Measurements from ENCODE around the gene ULBP3. TPM values are rescaled to one million over a fixed set of nuclear protein-coding genes. Genes with fewer than 3 reads are reported as not detected.
"Not testable (repeated sequence)": the region's sequence is repeated elsewhere in the genome, so short reads cannot be mapped to it uniquely, and the experiment has no call there.

Gene ULBP3
- total and polyA plus RNA-seq, 2 donors, result 0.48 to 1.1 TPM

- H3K36me3 ChIP-seq (ENCODE audit: control insufficient read depth in 2 of 2, insufficient read depth in 2 of 2, low read length in 1 of 2), result no peaks in the 10 kb centered on the region
- DNase-seq (ENCODE audit: low read depth in 6 of 9, low spot score in 9 of 9), result no peak
- 89% methylated on average over 8 of the region's 8 CpGs for WGBS
- no peak overlapping the region for H3K27ac ChIP-seq (ENCODE audit: low read depth in 1 of 2, low read length in 1 of 2)
- H3K4me1 ChIP-seq (ENCODE audit: control insufficient read depth in 2 of 2, insufficient read depth in 2 of 2, low read length in 2 of 2), result peaks cover 0 to 7% of the 10 kb centered on the region in 2 donors
- no peaks in the 10 kb centered on the region for H3K9me3 ChIP-seq (ENCODE audit: control insufficient read depth in 2 of 2, insufficient read depth in 1 of 2, low read length in 1 of 2)
- H3K27me3 ChIP-seq (ENCODE audit: control insufficient read depth in 2 of 2, insufficient read depth in 1 of 2, low read length in 1 of 2), result peaks cover 28 to 82% of the 10 kb centered on the region in 2 donors
- no peak overlapping the region for H3K4me3 ChIP-seq (ENCODE audit: low read length in 2 of 2)
Measured at GRCh38 chr6:150028799-150029198, 40.1 kb downstream of the ULBP3 start.

GRCh38 chr6:150027806-150028565 lies 40.9 kb downstream of the ULBP3 start:
- H3K36me3 ChIP-seq (ENCODE audit: control insufficient read depth in 2 of 2, insufficient read depth in 2 of 2, low read length in 1 of 2), result no peaks in the 10 kb centered on the region
- no peaks in the 10 kb centered on the region for H3K9me3 ChIP-seq (ENCODE audit: control insufficient read depth in 2 of 2, insufficient read depth in 1 of 2, low read length in 1 of 2)
- H3K27me3 ChIP-seq (ENCODE audit: control insufficient read depth in 2 of 2, insufficient read depth in 1 of 2, low read length in 1 of 2), result peaks cover 28 to 77% of the 10 kb centered on the region in 2 donors
- peaks cover 0 to 7% of the 10 kb centered on the region in 2 donors for H3K4me1 ChIP-seq (ENCODE audit: control insufficient read depth in 2 of 2, insufficient read depth in 2 of 2, low read length in 2 of 2)
- no peak overlapping the region for H3K4me3 ChIP-seq (ENCODE audit: low read length in 2 of 2)
- DNase-seq (ENCODE audit: low read depth in 6 of 9, low spot score in 9 of 9), result no peak
- 91% methylated on average over 6 of the region's 6 CpGs for WGBS
- H3K27ac ChIP-seq (ENCODE audit: low read depth in 1 of 2, low read length in 1 of 2), result no peak overlapping the region

GRCh38 chr6:150026976-150027805 lies 41.7 kb downstream of the ULBP3 start:
- 92% methylated on average over 9 of the region's 9 CpGs for WGBS
- Histone ChIP-seq H3K4me1 (ENCODE audit: control insufficient read depth in 2 of 2, insufficient read depth in 2 of 2, low read length in 2 of 2) (peaks cover 0 to 7% of the 10 kb centered on the region in 2 donors), H3K9me3 (ENCODE audit: control insufficient read depth in 2 of 2, insufficient read depth in 1 of 2, low read length in 1 of 2) (no peaks in the 10 kb centered on the region), H3K27me3 (ENCODE audit: control insufficient read depth in 2 of 2, insufficient read depth in 1 of 2, low read length in 1 of 2) (peaks cover 28 to 72% of the 10 kb centered on the region in 2 donors), H3K36me3 (ENCODE audit: control insufficient read depth in 2 of 2, insufficient read depth in 2 of 2, low read length in 1 of 2) (no peaks in the 10 kb centered on the region), H3K27ac (ENCODE audit: low read depth in 1 of 2, low read length in 1 of 2) (no peak overlapping the region), H3K4me3 (ENCODE audit: low read length in 2 of 2) (no peak overlapping the region)
- DNase-seq (ENCODE audit: low read depth in 6 of 9, low spot score in 9 of 9), result no peak

GRCh38 chr6:150025201-150025917 lies 43.6 kb downstream of the ULBP3 start, which contains the start of gene RAET1L:
RAET1L (minus strand) TSS chr6:150025532; CDS start chr6:150025471, 61 bp downstream.
- Histone ChIP-seq H3K27ac (ENCODE audit: low read depth in 1 of 2, low read length in 1 of 2) (no peak within 1 kb of the TSS), H3K4me3 (ENCODE audit: low read length in 2 of 2) (no peak within 1 kb of the TSS), H3K4me1 (ENCODE audit: control insufficient read depth in 2 of 2, insufficient read depth in 2 of 2, low read length in 2 of 2) (peaks cover 0 to 7% of the 10 kb centered on the region in 2 donors), H3K9me3 (ENCODE audit: control insufficient read depth in 2 of 2, insufficient read depth in 1 of 2, low read length in 1 of 2) (no peaks in the 10 kb centered on the region), H3K27me3 (ENCODE audit: control insufficient read depth in 2 of 2, insufficient read depth in 1 of 2, low read length in 1 of 2) (peaks cover 28 to 64% of the 10 kb centered on the region in 2 donors), H3K36me3 (ENCODE audit: control insufficient read depth in 2 of 2, insufficient read depth in 2 of 2, low read length in 1 of 2) (no peaks in the 10 kb centered on the region)
- WGBS, result 9% methylated on average over 36 of the region's 36 CpGs
- no peak for DNase-seq (ENCODE audit: low read depth in 6 of 9, low spot score in 9 of 9)

GRCh38 chr6:150024646-150025155 lies 44.2 kb downstream of the ULBP3 start:
- 61% methylated on average over 11 of the region's 11 CpGs for WGBS
- Histone ChIP-seq H3K27ac (ENCODE audit: low read depth in 1 of 2, low read length in 1 of 2) (no peak overlapping the region), H3K4me1 (ENCODE audit: control insufficient read depth in 2 of 2, insufficient read depth in 2 of 2, low read length in 2 of 2) (peaks cover 0 to 7% of the 10 kb centered on the region in 2 donors), H3K27me3 (ENCODE audit: control insufficient read depth in 2 of 2, insufficient read depth in 1 of 2, low read length in 1 of 2) (peaks cover 28 to 63% of the 10 kb centered on the region in 2 donors), H3K4me3 (ENCODE audit: low read length in 2 of 2) (no peak overlapping the region), H3K36me3 (ENCODE audit: control insufficient read depth in 2 of 2, insufficient read depth in 2 of 2, low read length in 1 of 2) (no peaks in the 10 kb centered on the region), H3K9me3 (ENCODE audit: control insufficient read depth in 2 of 2, insufficient read depth in 1 of 2, low read length in 1 of 2) (no peaks in the 10 kb centered on the region)
- no peak for DNase-seq (ENCODE audit: low read depth in 6 of 9, low spot score in 9 of 9)

GRCh38 chr6:150024021-150024420 lies 44.9 kb downstream of the ULBP3 start:
- H3K27me3 ChIP-seq (ENCODE audit: control insufficient read depth in 2 of 2, insufficient read depth in 1 of 2, low read length in 1 of 2), result peaks cover 28 to 60% of the 10 kb centered on the region in 2 donors
- not testable (repeated sequence) for H3K36me3 ChIP-seq (ENCODE audit: control insufficient read depth in 2 of 2, insufficient read depth in 2 of 2, low read length in 1 of 2); H3K4me3 ChIP-seq (ENCODE audit: low read length in 2 of 2); H3K9me3 ChIP-seq (ENCODE audit: control insufficient read depth in 2 of 2, insufficient read depth in 1 of 2, low read length in 1 of 2); DNase-seq (ENCODE audit: low read depth in 6 of 9, low spot score in 9 of 9); H3K27ac ChIP-seq (ENCODE audit: low read depth in 1 of 2, low read length in 1 of 2); H3K4me1 ChIP-seq (ENCODE audit: control insufficient read depth in 2 of 2, insufficient read depth in 2 of 2, low read length in 2 of 2)
- WGBS, result 88% methylated on average over 2 of the region's 2 CpGs

GRCh38 chr6:150021870-150022269 lies 47.1 kb downstream of the ULBP3 start:
- not testable (repeated sequence) for DNase-seq (ENCODE audit: low read depth in 6 of 9, low spot score in 9 of 9); H3K9me3 ChIP-seq (ENCODE audit: control insufficient read depth in 2 of 2, insufficient read depth in 1 of 2, low read length in 1 of 2); H3K36me3 ChIP-seq (ENCODE audit: control insufficient read depth in 2 of 2, insufficient read depth in 2 of 2, low read length in 1 of 2); H3K4me3 ChIP-seq (ENCODE audit: low read length in 2 of 2); H3K4me1 ChIP-seq (ENCODE audit: control insufficient read depth in 2 of 2, insufficient read depth in 2 of 2, low read length in 2 of 2); H3K27ac ChIP-seq (ENCODE audit: low read depth in 1 of 2, low read length in 1 of 2)
- peaks cover 24 to 51% of the 10 kb centered on the region in 2 donors for H3K27me3 ChIP-seq (ENCODE audit: control insufficient read depth in 2 of 2, insufficient read depth in 1 of 2, low read length in 1 of 2)
- 93% methylated on average over 3 of the region's 6 CpGs for WGBS

- DNase-seq (ENCODE audit: low read depth in 6 of 9, low spot score in 9 of 9), result no peak
- Histone ChIP-seq H3K4me1 (ENCODE audit: control insufficient read depth in 2 of 2, insufficient read depth in 2 of 2, low read length in 2 of 2) (no peaks in the 10 kb centered on the region), H3K9me3 (ENCODE audit: control insufficient read depth in 2 of 2, insufficient read depth in 1 of 2, low read length in 1 of 2) (no peaks in the 10 kb centered on the region), H3K4me3 (ENCODE audit: low read length in 2 of 2) (no peak overlapping the region), H3K27me3 (ENCODE audit: control insufficient read depth in 2 of 2, insufficient read depth in 1 of 2, low read length in 1 of 2) (peaks cover 10 to 51% of the 10 kb centered on the region in 2 donors), H3K36me3 (ENCODE audit: control insufficient read depth in 2 of 2, insufficient read depth in 2 of 2, low read length in 1 of 2) (no peaks in the 10 kb centered on the region), H3K27ac (ENCODE audit: low read depth in 1 of 2, low read length in 1 of 2) (no peak overlapping the region)
- 69% methylated on average over 6 of the region's 6 CpGs for WGBS
Measured at GRCh38 chr6:150018846-150019580, 49.9 kb downstream of the ULBP3 start.

All from thymus (tissue), 11 donors.